H9 (cell line): ENCODE data around the gene CERS6. TPM values are rescaled to one million over a fixed set of nuclear protein-coding genes. Genes with fewer than 3 reads are reported as not detected.

Experiments
- DNase-seq: peaks from one replicate; pipeline ENCODE4 v3.0.0-alpha.2; 2017
- H2AFZ ChIP-seq: one replicate; pipeline ENCODE4 v1.6.1; 2013; ENCODE audit warnings: mild to moderate bottlenecking, low read length, control low read depth, moderate library complexity
- H2AK5ac ChIP-seq: 2 replicates; pipeline ENCODE4 v1.6.1; 2013; ENCODE audit warnings: low read length, control low read depth, mixed read lengths; ENCODE audit not compliant: insufficient read length
- H2BK120ac ChIP-seq: one replicate; pipeline ENCODE4 v1.6.1; 2013; ENCODE audit warnings: low read depth, mild to moderate bottlenecking, low read length, control low read depth, inconsistent platforms; ENCODE audit not compliant: poor library complexity, severe bottlenecking
- H2BK12ac ChIP-seq: 2 replicates; pipeline ENCODE4 v1.6.1; 2013; ENCODE audit warnings: low read length, control low read depth, mixed read lengths, low read depth; ENCODE audit not compliant: insufficient read length
- H2BK15ac ChIP-seq: 2 replicates; pipeline ENCODE4 v1.6.1; 2013; ENCODE audit warnings: low read depth, low read length, control low read depth
- H2BK20ac ChIP-seq: one replicate; pipeline ENCODE4 v1.6.1; 2013; ENCODE audit warnings: low read depth, mild to moderate bottlenecking, low read length, control low read depth, inconsistent platforms; ENCODE audit not compliant: poor library complexity, severe bottlenecking
- H2BK5ac ChIP-seq: 2 replicates; pipeline ENCODE4 v1.6.1; 2013; ENCODE audit warnings: low read length, control low read depth, mixed read lengths; ENCODE audit not compliant: insufficient read length
- H3K14ac ChIP-seq: 2 replicates; pipeline ENCODE4 v1.6.1; 2013; ENCODE audit warnings: low read length, control low read depth; ENCODE audit not compliant: insufficient read depth
- H3K18ac ChIP-seq: 2 replicates; pipeline ENCODE4 v1.6.1; 2013; ENCODE audit warnings: low read depth, mild to moderate bottlenecking, mixed read lengths, low read length, control low read depth; ENCODE audit not compliant: insufficient read length
- H3K23ac ChIP-seq: 2 replicates; pipeline ENCODE4 v1.6.1; 2013; ENCODE audit warnings: low read length, control low read depth, mixed read lengths, low read depth; ENCODE audit not compliant: insufficient read length
- H3K23me2 ChIP-seq: 2 replicates; pipeline ENCODE4 v1.6.1; 2013; ENCODE audit warnings: low read depth, mild to moderate bottlenecking, mixed read lengths, low read length, control low read depth; ENCODE audit not compliant: insufficient read length, poor library complexity, severe bottlenecking
- H3K27ac ChIP-seq: 2 replicates; pipeline ENCODE4 v1.5.1; 2013; ENCODE audit warnings: low read length, control low read depth, mixed read lengths, low read depth; ENCODE audit not compliant: insufficient read length
- H3K27me3 ChIP-seq: 2 replicates; pipeline ENCODE4 v1.6.1; 2013; ENCODE audit warnings: low read length, control low read depth, inconsistent platforms; ENCODE audit not compliant: insufficient read depth
- H3K4ac ChIP-seq: 2 replicates; pipeline ENCODE4 v1.6.1; 2013; ENCODE audit warnings: low read depth, mild to moderate bottlenecking, control low read depth, inconsistent platforms, low read length, moderate library complexity
- H3K4me1 ChIP-seq: 2 replicates; pipeline ENCODE4 v1.6.1; 2013; ENCODE audit warnings: low read length, control low read depth, inconsistent platforms; ENCODE audit not compliant: insufficient read depth
- H3K4me2 ChIP-seq: 2 replicates; pipeline ENCODE4 v1.6.1; 2013; ENCODE audit warnings: low read length, control low read depth, mixed read lengths; ENCODE audit not compliant: insufficient read length, insufficient read depth
- H3K56ac ChIP-seq: 2 replicates; pipeline ENCODE4 v1.6.1; 2013; ENCODE audit warnings: low read depth, mild to moderate bottlenecking, mixed read lengths, low read length, control low read depth; ENCODE audit not compliant: insufficient read length
- H3K79me1 ChIP-seq: 2 replicates; pipeline ENCODE4 v1.6.1; 2013; ENCODE audit warnings: low read depth, mild to moderate bottlenecking, moderate library complexity, low read length, control low read depth, inconsistent platforms; ENCODE audit not compliant: insufficient read depth, poor library complexity, severe bottlenecking
- H3K79me2 ChIP-seq: 2 replicates; pipeline ENCODE4 v1.6.1; 2013; ENCODE audit warnings: low read length, control low read depth, inconsistent platforms; ENCODE audit not compliant: insufficient read depth
- H3K9ac ChIP-seq: 2 replicates; pipeline ENCODE4 v1.6.1; 2013; ENCODE audit warnings: low read length, control low read depth, mixed read lengths; ENCODE audit not compliant: insufficient read length; ENCODE audit errors: extremely low read depth
- H3K9me3 ChIP-seq: one replicate; pipeline ENCODE4 v1.6.1; 2013; ENCODE audit warnings: low read depth, low read length, inconsistent platforms; ENCODE audit not compliant: control insufficient read depth
- H3T11ph ChIP-seq: one replicate; pipeline ENCODE4 v1.6.1; 2013; ENCODE audit warnings: mild to moderate bottlenecking, low read length, control low read depth, inconsistent platforms
- H4K20me1 ChIP-seq: one replicate; pipeline ENCODE4 v1.6.1; 2013; ENCODE audit not compliant: control insufficient read depth, insufficient read length, insufficient read depth
- H4K5ac ChIP-seq: 2 replicates; pipeline ENCODE4 v1.6.1; 2013; ENCODE audit warnings: low read depth, mild to moderate bottlenecking, mixed read lengths, low read length, control low read depth; ENCODE audit not compliant: insufficient read length
- H4K8ac ChIP-seq: replicated peaks from 2 replicates; pipeline ENCODE4 v1.6.1; 2013; ENCODE audit warnings: low read length, control low read depth, mixed read lengths, low read depth; ENCODE audit not compliant: insufficient read length
- H4K91ac ChIP-seq: 2 replicates; pipeline ENCODE4 v1.6.1; 2013; ENCODE audit warnings: low read depth, mild to moderate bottlenecking, moderate library complexity, mixed read lengths, low read length, control low read depth; ENCODE audit not compliant: insufficient read length
- H3K27ac Mint-ChIP-seq, 3 experiments: 2 replicates in 2 of 3; 3 replicates in 1 of 3; pipeline ENCODE4 v1.8.0; 2020 to 2021; ENCODE audit warnings: mixed read lengths in 3 of 3, mild to moderate bottlenecking in 1 of 3, moderate library complexity in 1 of 3
- H3K27me3 Mint-ChIP-seq: 2 replicates; pipeline ENCODE4 v1.8.0; 2021; ENCODE audit warnings: low read depth, mild to moderate bottlenecking, moderate library complexity, mixed read lengths
- H3K36me3 Mint-ChIP-seq, 3 experiments: 2 replicates in 2 of 3; 3 replicates in 1 of 3; pipeline ENCODE4 v1.8.0; 2020 to 2021; ENCODE audit warnings: low read depth in 3 of 3, mixed read lengths in 3 of 3; ENCODE audit not compliant: insufficient read depth in 1 of 3
- H3K4me1 Mint-ChIP-seq, 2 experiments: 2 replicates each; pipeline ENCODE4 v1.8.0; 2020; ENCODE audit warnings: mixed read lengths in 2 of 2
- H3K4me3 Mint-ChIP-seq, 2 experiments: 2 replicates in 1 of 2; 3 replicates in 1 of 2; pipeline ENCODE4 v1.8.0; 2020 to 2021; ENCODE audit warnings: mild to moderate bottlenecking in 2 of 2, mixed read lengths in 2 of 2, moderate library complexity in 1 of 2
- H3K9me3 Mint-ChIP-seq, 2 experiments: 2 replicates in 1 of 2; 3 replicates in 1 of 2; pipeline ENCODE4 v1.8.0; 2020; ENCODE audit warnings: mild to moderate bottlenecking in 2 of 2, mixed read lengths in 2 of 2, moderate library complexity in 1 of 2
- WGBS: extraction: QIAGEN DNeasy Blood & Tissue Kit; methylation state at CpG from one replicate; pipeline ENCODE4 v1.1.7; 2013; ENCODE audit warnings: missing lambda C conversion rate, low lambda C conversion rate, mixed read lengths; ENCODE audit not compliant: insufficient read length; ENCODE audit errors: extremely low coverage; 5-methylcytosine and 5-hydroxymethylcytosine counted together
- total RNA-seq: library from RNA; stranded (reverse); gene quantifications from 2 replicates; pipeline ENCODE4 v1.2.1, GENCODE V29; 2021
- TF ChIP-seq, protein P1 (sequence below): fragments of 200-600 bp; sonication (generic); conservative IDR thresholded peaks from 3 replicates; pipeline ENCODE4 v1.8.0; 2021; ENCODE audit warnings: antibody characterized with exemption, mild to moderate bottlenecking

Gene CERS6
- total RNA-seq, 1 experiment from 2014 or later: 17.7 TPM

DNA sequence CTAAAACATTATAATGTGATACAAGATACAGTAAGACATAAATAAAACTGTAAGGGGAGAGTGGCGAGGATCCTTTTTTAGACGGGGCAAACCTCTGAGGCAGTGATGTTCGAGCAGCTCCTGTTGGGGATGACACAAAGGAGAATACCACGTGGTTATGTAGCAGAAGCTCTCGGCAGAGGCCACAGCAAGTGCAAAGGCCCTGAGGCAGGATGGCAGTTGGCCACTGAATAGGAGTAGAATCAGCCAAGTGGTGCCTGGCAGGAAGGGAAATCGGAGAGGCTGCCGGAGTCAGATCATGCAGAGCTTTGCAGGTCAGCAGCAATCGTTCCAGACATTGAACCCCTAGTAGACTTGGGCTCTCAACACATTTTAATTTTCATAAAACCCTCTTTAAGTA lies 365.5 kb downstream of the CERS6 start:
- no peaks in the 10 kb centered on the region for H3K79me2 ChIP-seq
- peaks cover 0 to 5% of the 10 kb centered on the region in 2 experiments; a peak in 1 of 4 replicates for H3K4me1 Mint-ChIP-seq
- DNase-seq: no peak
- no CpG with 5 or more reads among the region's 8 CpGs for WGBS
- no peaks in the 10 kb centered on the region for H3K23me2 ChIP-seq
- H4K8ac ChIP-seq: no peak overlapping the region
- H3K9me3 Mint-ChIP-seq: no peaks in the 10 kb centered on the region
- H3K56ac ChIP-seq: no peak overlapping the region
- H3K27me3 ChIP-seq: no peaks in the 10 kb centered on the region
- no peaks in the 10 kb centered on the region for H3K79me1 ChIP-seq
- H3K36me3 Mint-ChIP-seq: no peaks in the 10 kb centered on the region
- H3K27ac ChIP-seq: no peak overlapping the region
- H3K23ac ChIP-seq: no peak overlapping the region
- no peak overlapping the region for H3K4me3 Mint-ChIP-seq
- no peak overlapping the region for H2BK5ac ChIP-seq
- H3K4me2 ChIP-seq: no peak overlapping the region
- no peak overlapping the region for H2BK12ac ChIP-seq
- no peak overlapping the region for H2BK120ac ChIP-seq
- H3K9me3 ChIP-seq: no peaks in the 10 kb centered on the region
- no peaks in the 10 kb centered on the region; the same call in 1 of the 2 replicates for H3K27me3 Mint-ChIP-seq
- no peak overlapping the region for H2BK20ac ChIP-seq
- no peaks in the 10 kb centered on the region for H3K4me1 ChIP-seq
- H3K18ac ChIP-seq: no peak overlapping the region
- H3K9ac ChIP-seq: no peak overlapping the region
- no peak overlapping the region for H2AFZ ChIP-seq
- TF ChIP-seq, protein P1, sequence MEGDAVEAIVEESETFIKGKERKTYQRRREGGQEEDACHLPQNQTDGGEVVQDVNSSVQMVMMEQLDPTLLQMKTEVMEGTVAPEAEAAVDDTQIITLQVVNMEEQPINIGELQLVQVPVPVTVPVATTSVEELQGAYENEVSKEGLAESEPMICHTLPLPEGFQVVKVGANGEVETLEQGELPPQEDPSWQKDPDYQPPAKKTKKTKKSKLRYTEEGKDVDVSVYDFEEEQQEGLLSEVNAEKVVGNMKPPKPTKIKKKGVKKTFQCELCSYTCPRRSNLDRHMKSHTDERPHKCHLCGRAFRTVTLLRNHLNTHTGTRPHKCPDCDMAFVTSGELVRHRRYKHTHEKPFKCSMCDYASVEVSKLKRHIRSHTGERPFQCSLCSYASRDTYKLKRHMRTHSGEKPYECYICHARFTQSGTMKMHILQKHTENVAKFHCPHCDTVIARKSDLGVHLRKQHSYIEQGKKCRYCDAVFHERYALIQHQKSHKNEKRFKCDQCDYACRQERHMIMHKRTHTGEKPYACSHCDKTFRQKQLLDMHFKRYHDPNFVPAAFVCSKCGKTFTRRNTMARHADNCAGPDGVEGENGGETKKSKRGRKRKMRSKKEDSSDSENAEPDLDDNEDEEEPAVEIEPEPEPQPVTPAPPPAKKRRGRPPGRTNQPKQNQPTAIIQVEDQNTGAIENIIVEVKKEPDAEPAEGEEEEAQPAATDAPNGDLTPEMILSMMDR: no peak
- H2AK5ac ChIP-seq: no peak overlapping the region
- H4K91ac ChIP-seq: no peak overlapping the region
- no peaks in the 10 kb centered on the region for H4K20me1 ChIP-seq
- H3K14ac ChIP-seq: no peak overlapping the region
- H3K4ac ChIP-seq: no peak overlapping the region
- H3T11ph ChIP-seq: no peak overlapping the region
- H4K5ac ChIP-seq: no peak overlapping the region
- H2BK15ac ChIP-seq: no peak overlapping the region
- H3K27ac Mint-ChIP-seq: no peak overlapping the region
